Central memory CD4-positive, alpha-beta T cell (primary cell): ENCODE measurements around the gene TNS1.

Experiments used
- DNase-seq: peaks from one replicate; pipeline ENCODE4 v3.0.0; 2022

Gene TNS1

DNA sequence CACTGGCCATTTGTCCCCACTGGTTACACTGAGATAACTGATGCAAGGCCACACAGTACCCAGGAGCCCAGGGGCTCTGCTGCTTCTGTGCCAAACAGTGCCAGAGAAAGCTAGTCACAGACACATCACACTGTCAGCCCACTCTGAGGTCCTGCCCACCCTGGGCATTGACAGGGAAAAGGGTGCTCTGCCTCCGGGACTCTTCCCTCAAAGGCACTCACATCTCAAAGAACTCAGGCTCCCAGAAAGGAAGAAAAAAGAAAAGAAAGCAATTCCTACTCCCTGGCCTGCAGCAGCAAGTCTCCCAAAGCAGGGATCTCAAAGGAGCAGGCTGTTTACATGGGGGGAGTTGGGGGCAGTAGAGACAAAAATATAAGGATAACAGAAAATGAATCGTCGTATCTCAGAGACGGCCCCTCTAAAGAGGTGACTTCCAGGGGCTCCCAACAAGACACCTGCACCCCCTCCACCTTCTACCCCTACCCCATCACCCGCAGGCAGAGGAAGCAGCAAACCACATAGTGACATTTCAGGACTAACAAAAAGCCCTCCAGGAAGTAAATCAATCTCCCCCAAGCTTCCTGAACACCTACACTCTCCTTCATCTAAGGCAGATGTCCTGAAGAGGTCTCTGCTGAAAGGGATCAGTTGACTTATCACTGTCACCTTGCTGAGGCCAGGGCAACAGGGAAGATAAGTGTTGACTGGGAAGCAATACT lies 247.6 kb downstream of the TNS1 start:
- DNase-seq, result no peak

- DNase-seq, result no peak
These were observed 249.2 kb downstream of the TNS1 start for GRCh38 chr2:217753460-217754200.

- no peak for DNase-seq
These were observed 249.9 kb downstream of the TNS1 start for GRCh38 chr2:217752714-217753459.

GRCh38 chr2:217751952-217752351 lies 250.8 kb downstream of the TNS1 start:
- DNase-seq, result no peak

GRCh38 chr2:217751192-217751591 lies 251.6 kb downstream of the TNS1 start:
- no peak for DNase-seq
